K562 (cell line): ENCODE data around the gene SLC26A6. TPM values are rescaled to one million over a fixed set of nuclear protein-coding genes. Genes with fewer than 3 reads are reported as not detected.
A peak's percentile ranks its signal among the peaks of the same experiment; 100 is the strongest.

Source experiments
- CHD1 ChIP-seq: fragments of 200-600 bp; sonication (generic); IDR thresholded peaks from one replicate; pipeline ENCODE4 v1.6.1; 2012; ENCODE audit warnings: mild to moderate bottlenecking, moderate library complexity, low read length, inconsistent platforms
- FOXA3 ChIP-seq, 2 experiments: fragments of 450-650 bp in 1 of 2; sonication (generic) in 1 of 2; formaldehyde crosslinking; IDR thresholded peaks in 1 of 2; conservative IDR thresholded peaks in 1 of 2; 2 replicates each; pipeline versions ENCODE4 v1.4.0 to v1.8.0; 2020 to 2022; ENCODE audit warnings: mild to moderate bottlenecking in 2 of 2, missing genetic modification reagents in 1 of 2
- FOXK2 ChIP-seq, 2 experiments: fragments of 450-650 bp; IDR thresholded peaks in 1 of 2; conservative IDR thresholded peaks in 1 of 2; 2 replicates each; pipeline ENCODE4 v1.6.1; 2016; ENCODE audit warnings: low read depth in 2 of 2, mild to moderate bottlenecking in 1 of 2
- KDM1A ChIP-seq, 2 experiments: fragments of 450-650 bp; IDR thresholded peaks; 2 replicates each; pipeline ENCODE4 v1.6.1; 2016; ENCODE audit warnings: mild to moderate bottlenecking in 2 of 2
- MCM7 ChIP-seq, 2 experiments: fragments of 450-650 bp; IDR thresholded peaks; 2 replicates each; pipeline ENCODE4 v1.6.1; 2016 to 2018
- NR4A1 ChIP-seq, 2 experiments: fragments of 250-450 bp in 1 of 2; fragments of 450-650 bp in 1 of 2; sonication (Bioruptor Pico) in 1 of 2; IDR thresholded peaks; 2 replicates each; pipeline versions ENCODE4 v1.4.0 to v1.6.1; 2016 to 2020; ENCODE audit warnings: mild to moderate bottlenecking in 2 of 2, missing compliant biosample characterization in 1 of 2, missing genetic modification characterization in 1 of 2, moderate library complexity in 1 of 2
- NUFIP1 ChIP-seq: fragments of 450-650 bp; IDR thresholded peaks from 2 replicates; pipeline ENCODE4 v1.6.1; 2018; ENCODE audit not compliant: partially characterized antibody
- RAD51 ChIP-seq: fragments of 450-650 bp; IDR thresholded peaks from 2 replicates; pipeline ENCODE4 v1.7.1; 2016; ENCODE audit warnings: low read depth, mild to moderate bottlenecking, borderline replicate concordance
- RBM34 ChIP-seq: fragments of 200-400 bp; formaldehyde crosslinking; IDR thresholded peaks from 2 replicates; pipeline ENCODE4 v1.6.1; 2018; ENCODE audit warnings: low read length, borderline replicate concordance; ENCODE audit not compliant: insufficient read depth
- SP1 ChIP-seq: sonication (generic); formaldehyde crosslinking; IDR thresholded peaks from 2 replicates; pipeline ENCODE4 v1.8.1; 2022; ENCODE audit warnings: mild to moderate bottlenecking, missing genetic modification reagents
- SRSF3 ChIP-seq: fragments of 200-400 bp; formaldehyde crosslinking; IDR thresholded peaks from 2 replicates; pipeline ENCODE4 v1.6.1; 2016; ENCODE audit warnings: mild to moderate bottlenecking, low read length, moderate library complexity; ENCODE audit not compliant: insufficient read depth
- TAF15 ChIP-seq: fragments of 200-400 bp; formaldehyde crosslinking; IDR thresholded peaks from 2 replicates; pipeline ENCODE4 v1.6.1; 2017; ENCODE audit warnings: mild to moderate bottlenecking, low read depth, low read length, moderate library complexity
- TEAD4 ChIP-seq, 2 experiments: sonication (generic) in 1 of 2; formaldehyde crosslinking in 1 of 2; IDR thresholded peaks; 2 replicates each; pipeline versions ENCODE4 v1.6.1 to v1.8.0; 2012 to 2022; ENCODE audit warnings: borderline replicate concordance in 1 of 2, inconsistent platforms in 1 of 2, low read length in 1 of 2, mild to moderate bottlenecking in 1 of 2, missing genetic modification reagents in 1 of 2
- ZFP30 ChIP-seq: fragments of 250-450 bp; sonication (Bioruptor Pico); IDR thresholded peaks from 2 replicates; pipeline ENCODE4 v1.8.0; 2022; ENCODE audit warnings: moderate library complexity, mild to moderate bottlenecking, inconsistent platforms, borderline replicate concordance
- ZNF174 ChIP-seq: fragments of 250-450 bp; sonication (Bioruptor Pico); IDR thresholded peaks from 2 replicates; pipeline ENCODE4 v1.4.0; 2020; ENCODE audit warnings: mild to moderate bottlenecking
- ZNF212 ChIP-seq: fragments of 450-650 bp; formaldehyde crosslinking; IDR thresholded peaks from 2 replicates; pipeline ENCODE4 v1.4.0; 2020; ENCODE audit warnings: mild to moderate bottlenecking
- polyA plus RNA-seq, 8 experiments: library from polyadenylated mRNA; depleted of rRNA in 4 of 8; stranded (reverse) in 5 of 8; unstranded in 3 of 8; fragments of >200 nt; fragmentation: Nextera tagmentation in 2 of 8; fragmentation: Illumina TruSeq in 1 of 8; extraction: Ambion mirVana in 2 of 8; extraction: Trizol in 1 of 8; gene quantifications; 2 replicates each; pipeline versions ENCODE4 v1.2.1 to v1.2.3, GENCODE V29; 2011 to 2014; ENCODE audit warnings: inconsistent platforms in 1 of 8, missing spikeins in 1 of 8
- total RNA-seq, 7 experiments: library from RNA; depleted of rRNA in 6 of 7; stranded (reverse); fragments of >200 nt in 6 of 7; fragmentation: Illumina TruSeq in 2 of 7; extraction: Trizol in 2 of 7; gene quantifications; 2 replicates each; pipeline versions ENCODE4 v1.2.1 to v1.2.3, GENCODE V29; 2011 to 2021; ENCODE audit warnings: low replicate concordance in 1 of 7
- TF ChIP-seq, protein P1 (sequence below): sonication (generic); formaldehyde crosslinking; IDR thresholded peaks from 2 replicates; pipeline ENCODE4 v1.8.0; 2022; ENCODE audit warnings: missing genetic modification reagents, mild to moderate bottlenecking, borderline replicate concordance
- TF ChIP-seq, protein P2 (sequence below): IDR thresholded peaks from 3 replicates; pipeline ENCODE4 v1.6.1; 2011; ENCODE audit warnings: borderline replicate concordance, mild to moderate bottlenecking, moderate library complexity; ENCODE audit not compliant: insufficient read length; ENCODE audit errors: extremely low read depth
- TF ChIP-seq, protein P3 (sequence below): fragments of 450-650 bp; IDR thresholded peaks from 2 replicates; pipeline ENCODE4 v1.6.1; 2018; ENCODE audit not compliant: partially characterized antibody

The SLC26A6 gene
- total and polyA plus RNA-seq, 9 of the 15 experiments (the other 6 are each of a cell fraction or from before 2014, with no cell fraction given): 2.1 to 27.2 (median 14.8) TPM

DNA sequence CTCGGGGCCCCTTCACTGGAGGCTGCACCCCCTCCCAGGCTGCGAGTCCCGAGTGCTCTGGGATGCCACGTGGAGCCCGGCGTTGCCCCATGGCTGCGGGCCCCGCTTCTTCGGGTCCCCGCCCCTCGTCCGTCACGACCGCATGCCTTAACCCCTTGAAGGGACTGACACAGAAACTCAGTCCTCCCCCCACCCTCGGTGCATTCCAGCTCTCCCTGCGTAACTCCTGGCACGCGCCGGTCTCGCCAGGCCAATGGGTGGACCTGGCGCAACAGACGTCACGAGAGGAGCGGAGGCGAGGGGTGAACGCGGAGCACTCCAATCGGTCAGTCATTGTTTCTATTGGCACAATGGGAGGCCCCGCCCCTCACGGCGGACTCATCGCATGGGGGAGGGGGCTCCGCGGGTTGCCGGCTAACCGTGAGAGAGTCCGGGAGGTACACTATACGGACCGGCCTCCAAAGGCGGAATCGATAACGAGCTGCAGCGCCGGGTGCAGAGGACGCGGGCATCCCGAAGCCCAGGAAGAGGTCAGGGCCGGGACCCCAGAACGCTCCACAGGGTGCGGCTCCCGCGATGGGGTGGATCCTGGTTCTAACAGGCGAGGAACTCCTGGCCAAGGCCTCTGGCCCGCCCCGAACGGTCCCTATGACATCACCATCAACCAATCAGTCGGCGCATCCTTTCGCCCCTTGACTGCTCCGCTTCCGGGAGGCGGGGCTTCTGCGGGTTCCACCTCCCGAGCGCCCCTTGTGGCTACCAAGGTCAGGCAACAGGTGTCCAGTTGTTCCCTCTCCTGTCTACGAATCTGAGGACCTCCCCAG is 28.4 kb upstream of the SLC26A6 start (continued):
- TF ChIP-seq ZFP30 (CRISPR knock-in tag) (no peak), KDM1A (IDR thresholded peaks at IDR 0.05) (peak in 1 of 2 experiments; percentile 49; a peak in 1 of 4 replicates), SRSF3 (no peak), MCM7 (IDR thresholded peaks at IDR 0.05) (no peak), SP1 (CRISPR knock-in tag) (peak; percentile 82), RAD51 (no peak), CHD1 (no peak), FOXK2 (conservative IDR thresholded peaks at IDR 0.05 in 1 of 2, IDR thresholded peaks at IDR 0.05 in 1 of 2; ENCODE audit: low read depth in 2 of 2) (peak; percentile 53 to 56; a peak in 2 of 4 replicates), NR4A1 (CRISPR knock-in tag; IDR thresholded peaks at IDR 0.05) (no peak), NR4A1 (tag; IDR thresholded peaks at IDR 0.05) (no peak), ZNF212 (CRISPR knock-in tag) (no peak), NUFIP1 (no peak), FOXA3 (CRISPR knock-in tag; conservative IDR thresholded peaks at IDR 0.05 in 1 of 2, IDR thresholded peaks at IDR 0.05 in 1 of 2) (peak in 1 of 2 experiments; percentile 31; a peak in 1 of 4 replicates), RBM34 (no peak), TEAD4 (IDR thresholded peaks at IDR 0.05; ENCODE audit: low read length) (peak; percentile 77), TEAD4 (CRISPR knock-in tag; IDR thresholded peaks at IDR 0.05; ENCODE audit: borderline replicate concordance) (peak; percentile 79), TAF15 (no peak), ZNF174 (CRISPR knock-in tag) (no peak)
- TF ChIP-seq, protein P1, sequence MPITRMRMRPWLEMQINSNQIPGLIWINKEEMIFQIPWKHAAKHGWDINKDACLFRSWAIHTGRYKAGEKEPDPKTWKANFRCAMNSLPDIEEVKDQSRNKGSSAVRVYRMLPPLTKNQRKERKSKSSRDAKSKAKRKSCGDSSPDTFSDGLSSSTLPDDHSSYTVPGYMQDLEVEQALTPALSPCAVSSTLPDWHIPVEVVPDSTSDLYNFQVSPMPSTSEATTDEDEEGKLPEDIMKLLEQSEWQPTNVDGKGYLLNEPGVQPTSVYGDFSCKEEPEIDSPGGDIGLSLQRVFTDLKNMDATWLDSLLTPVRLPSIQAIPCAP (CRISPR knock-in tag): peak; percentile 64; the same call in 1 of the 2 replicates
- TF ChIP-seq, protein P2, sequence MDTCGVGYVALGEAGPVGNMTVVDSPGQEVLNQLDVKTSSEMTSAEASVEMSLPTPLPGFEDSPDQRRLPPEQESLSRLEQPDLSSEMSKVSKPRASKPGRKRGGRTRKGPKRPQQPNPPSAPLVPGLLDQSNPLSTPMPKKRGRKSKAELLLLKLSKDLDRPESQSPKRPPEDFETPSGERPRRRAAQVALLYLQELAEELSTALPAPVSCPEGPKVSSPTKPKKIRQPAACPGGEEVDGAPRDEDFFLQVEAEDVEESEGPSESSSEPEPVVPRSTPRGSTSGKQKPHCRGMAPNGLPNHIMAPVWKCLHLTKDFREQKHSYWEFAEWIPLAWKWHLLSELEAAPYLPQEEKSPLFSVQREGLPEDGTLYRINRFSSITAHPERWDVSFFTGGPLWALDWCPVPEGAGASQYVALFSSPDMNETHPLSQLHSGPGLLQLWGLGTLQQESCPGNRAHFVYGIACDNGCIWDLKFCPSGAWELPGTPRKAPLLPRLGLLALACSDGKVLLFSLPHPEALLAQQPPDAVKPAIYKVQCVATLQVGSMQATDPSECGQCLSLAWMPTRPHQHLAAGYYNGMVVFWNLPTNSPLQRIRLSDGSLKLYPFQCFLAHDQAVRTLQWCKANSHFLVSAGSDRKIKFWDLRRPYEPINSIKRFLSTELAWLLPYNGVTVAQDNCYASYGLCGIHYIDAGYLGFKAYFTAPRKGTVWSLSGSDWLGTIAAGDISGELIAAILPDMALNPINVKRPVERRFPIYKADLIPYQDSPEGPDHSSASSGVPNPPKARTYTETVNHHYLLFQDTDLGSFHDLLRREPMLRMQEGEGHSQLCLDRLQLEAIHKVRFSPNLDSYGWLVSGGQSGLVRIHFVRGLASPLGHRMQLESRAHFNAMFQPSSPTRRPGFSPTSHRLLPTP: no peak
- TF ChIP-seq, protein P3, sequence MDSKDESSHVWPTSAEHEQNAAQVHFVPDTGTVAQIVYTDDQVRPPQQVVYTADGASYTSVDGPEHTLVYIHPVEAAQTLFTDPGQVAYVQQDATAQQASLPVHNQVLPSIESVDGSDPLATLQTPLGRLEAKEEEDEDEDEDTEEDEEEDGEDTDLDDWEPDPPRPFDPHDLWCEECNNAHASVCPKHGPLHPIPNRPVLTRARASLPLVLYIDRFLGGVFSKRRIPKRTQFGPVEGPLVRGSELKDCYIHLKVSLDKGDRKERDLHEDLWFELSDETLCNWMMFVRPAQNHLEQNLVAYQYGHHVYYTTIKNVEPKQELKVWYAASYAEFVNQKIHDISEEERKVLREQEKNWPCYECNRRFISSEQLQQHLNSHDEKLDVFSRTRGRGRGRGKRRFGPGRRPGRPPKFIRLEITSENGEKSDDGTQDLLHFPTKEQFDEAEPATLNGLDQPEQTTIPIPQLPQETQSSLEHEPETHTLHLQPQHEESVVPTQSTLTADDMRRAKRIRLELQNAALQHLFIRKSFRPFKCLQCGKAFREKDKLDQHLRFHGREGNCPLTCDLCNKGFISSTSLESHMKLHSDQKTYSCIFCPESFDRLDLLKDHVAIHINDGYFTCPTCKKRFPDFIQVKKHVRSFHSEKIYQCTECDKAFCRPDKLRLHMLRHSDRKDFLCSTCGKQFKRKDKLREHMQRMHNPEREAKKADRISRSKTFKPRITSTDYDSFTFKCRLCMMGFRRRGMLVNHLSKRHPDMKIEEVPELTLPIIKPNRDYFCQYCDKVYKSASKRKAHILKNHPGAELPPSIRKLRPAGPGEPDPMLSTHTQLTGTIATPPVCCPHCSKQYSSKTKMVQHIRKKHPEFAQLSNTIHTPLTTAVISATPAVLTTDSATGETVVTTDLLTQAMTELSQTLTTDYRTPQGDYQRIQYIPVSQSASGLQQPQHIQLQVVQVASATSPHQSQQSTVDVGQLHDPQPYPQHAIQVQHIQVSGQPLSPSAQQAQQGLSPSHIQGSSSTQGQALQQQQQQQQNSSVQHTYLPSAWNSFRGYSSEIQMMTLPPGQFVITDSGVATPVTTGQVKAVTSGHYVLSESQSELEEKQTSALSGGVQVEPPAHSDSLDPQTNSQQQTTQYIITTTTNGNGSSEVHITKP: peak; percentile 96
